ENCODE results near the gene ADGRE1. TPM values are rescaled to one million over a fixed set of nuclear protein-coding genes. Genes with fewer than 3 reads are reported as not detected.

Gene ADGRE1
- total and polyA plus RNA-seq, 2 of the 4 experiments (the other 2 are of a cell fraction), result not detected

DNA sequence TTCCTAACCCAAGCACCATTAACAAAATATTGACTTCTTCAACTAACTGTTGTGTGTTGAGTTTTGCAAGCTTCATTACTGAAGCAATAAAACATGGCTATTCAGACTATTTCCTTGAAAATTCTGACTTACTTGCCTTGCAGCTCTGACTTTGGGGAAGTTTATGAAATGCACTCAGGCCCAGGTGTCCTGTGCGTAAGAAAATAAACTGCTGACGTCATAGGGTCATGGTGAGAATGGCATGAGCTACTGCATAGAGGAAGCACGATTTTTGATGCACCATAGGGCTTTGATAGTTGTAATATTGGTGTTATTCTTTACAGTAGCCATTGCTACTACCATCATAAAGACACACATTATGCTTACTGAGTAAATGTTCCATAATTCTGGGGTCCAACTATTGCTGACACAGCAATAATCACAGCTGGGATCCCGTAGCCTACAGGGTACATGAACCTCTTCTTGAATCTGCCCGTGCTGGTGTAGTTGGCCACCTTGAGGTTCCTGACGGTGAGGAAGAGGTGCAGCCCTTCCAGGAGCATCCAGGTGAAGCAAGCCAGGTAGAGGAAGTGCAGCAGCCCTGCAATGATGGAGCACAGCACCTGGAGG is 76.0 kb downstream of the ADGRE1 start:
- ChIA-PET POLR2A (ENCODE audit: unreplicated experiment) (no interaction called here), CTCF (no interaction called here)
- H3K4me1 ChIP-seq (ENCODE audit: control insufficient read depth, insufficient read depth, low read length), result no peaks in the 10 kb centered on the region
- H3K27me3 ChIP-seq (ENCODE audit: control insufficient read depth, insufficient read depth, low read length), result no peaks in the 10 kb centered on the region
- no peak overlapping the region for H2BK5ac ChIP-seq (ENCODE audit: low read depth, low read length, poor library complexity, severe bottlenecking)
- in situ Hi-C loops (cut with MboI; ENCODE audit: low sequenced_read_pairs) (no loop called here), intact Hi-C loops (cut with micrococcal nuclease) (no loop called here), dilution Hi-C loops (cut with HindIII; ENCODE audit: low sequenced_read_pairs, unreplicated experiment) (no loop called here)
- H3K4me3 ChIP-seq (ENCODE audit: insufficient read depth, low read depth, low read length), result no peak overlapping the region
- H3K9me1 ChIP-seq (ENCODE audit: insufficient read depth, low read length), result no peaks in the 10 kb centered on the region
- TF ChIP-seq MAFK (IDR thresholded peaks at IDR 0.05; ENCODE audit: low read depth, low read length), result peak; percentile 98
- no peak for TF ChIP-seq RFX5 (IDR thresholded peaks at IDR 0.05; ENCODE audit: low read depth, low read length)
- H2AK5ac ChIP-seq (ENCODE audit: low read depth, low read length), result no peak overlapping the region
- H3K4me2 ChIP-seq (ENCODE audit: low read depth, low read length), result no peak overlapping the region
- H2BK120ac ChIP-seq (ENCODE audit: low read depth, low read length), result no peak overlapping the region
- H4K8ac ChIP-seq (ENCODE audit: low read depth in 2 of 2, low read length in 2 of 2), result no peak overlapping the region
- H2AK9ac ChIP-seq (replicated peaks; ENCODE audit: low read depth, low read length, poor library complexity), result no peak overlapping the region
- ATAC-seq (ENCODE audit: low read depth), result no peak
- DNase-seq, result no peak
- 60% methylated on average over 1 of the region's 6 CpGs; no CpG with 5 or more reads in 1 of the 2 experiments for WGBS, 2 experiments (ENCODE audit: extremely low coverage in 2 of 2, insufficient read length in 1 of 2)
- BruUV-seq (replicated peaks), result no TSS peak
- no peaks in the 10 kb centered on the region for H3K79me1 ChIP-seq (ENCODE audit: low read depth in 1 of 2, low read length in 2 of 2)
- no peak overlapping the region for H3K4ac ChIP-seq (ENCODE audit: low read depth, low read length)
- peaks cover 14% of the 10 kb centered on the region; the same call in 1 of the 2 replicates for H3K9me3 ChIP-seq (ENCODE audit: control insufficient read depth, insufficient read depth, low read length)
- H4K91ac ChIP-seq (ENCODE audit: insufficient read depth, low read depth, low read length), result no peak overlapping the region
- no peak overlapping the region for H3K56ac ChIP-seq (ENCODE audit: extremely low read depth, insufficient read depth, low read length)
- no peak overlapping the region for H3K27ac ChIP-seq (ENCODE audit: insufficient read depth, low read length)
- H4K20me1 ChIP-seq (ENCODE audit: insufficient read depth, low read length), result no peaks in the 10 kb centered on the region
- H4K5ac ChIP-seq (ENCODE audit: low read depth, low read length), result no peak overlapping the region
- no peak overlapping the region for H2BK15ac ChIP-seq (ENCODE audit: low read depth, low read length)
- no peak overlapping the region for H3K14ac ChIP-seq (replicated peaks; ENCODE audit: low read depth, low read length)
- no peak overlapping the region for H2BK20ac ChIP-seq (ENCODE audit: low read depth, low read length)
- H3K36me3 ChIP-seq (ENCODE audit: control insufficient read depth, insufficient read depth, low read length), result no peaks in the 10 kb centered on the region
- no peak overlapping the region for H2AFZ ChIP-seq (replicated peaks; ENCODE audit: low read length, poor library complexity)
- no peak overlapping the region for H3K18ac ChIP-seq (ENCODE audit: low read depth, low read length)
- no peak overlapping the region for H3K9ac ChIP-seq (ENCODE audit: low read depth, low read length)
- H3K23ac ChIP-seq (ENCODE audit: low read depth, low read length), result no peak overlapping the region
